ENCODE data around the gene MPLKIP.
"Not testable (repeated sequence)": the region's sequence is repeated elsewhere in the genome, so short reads cannot be mapped to it uniquely, and the experiment has no call there.

MPLKIP gene

GRCh38 chr7:40134428-40135316, at the start of gene MPLKIP, which contains the start of gene SUGCT:
TSS of gene MPLKIP (minus strand) at chr7:40134622. CDS start at chr7:40134567, 55 bp downstream.
TSS of gene SUGCT (plus strand) at chr7:40135005.
- peak; percentile 82 for DNase-seq

- no peak for DNase-seq
Measured at GRCh38 chr7:40182452-40182851, 48.0 kb upstream of the MPLKIP start.

GRCh38 chr7:40177071-40177470, 42.6 kb upstream of the MPLKIP start:
- no peak for DNase-seq

GRCh38 chr7:40175725-40176510, 41.5 kb upstream of the MPLKIP start:
- DNase-seq, result no peak

- not testable (repeated sequence) for DNase-seq
Measured at GRCh38 chr7:40175256-40175655, 40.8 kb upstream of the MPLKIP start.

GRCh38 chr7:40173121-40173520, 38.7 kb upstream of the MPLKIP start:
- DNase-seq, result not testable (repeated sequence)

- DNase-seq, result not testable (repeated sequence)
Measured at GRCh38 chr7:40168266-40168665, 33.8 kb upstream of the MPLKIP start.

GRCh38 chr7:40167291-40167690, 32.9 kb upstream of the MPLKIP start:
- DNase-seq, result no peak

- no peak for DNase-seq
Measured at GRCh38 chr7:40165216-40165615, 30.8 kb upstream of the MPLKIP start.

GRCh38 chr7:40162516-40162915, 28.1 kb upstream of the MPLKIP start:
- no peak for DNase-seq

GRCh38 chr7:40156988-40157387, 22.6 kb upstream of the MPLKIP start:
- DNase-seq, result no peak

- DNase-seq, result no peak
Measured at GRCh38 chr7:40151504-40151903, 17.1 kb upstream of the MPLKIP start.

GRCh38 chr7:40148671-40149070, 14.2 kb upstream of the MPLKIP start:
- no peak for DNase-seq

GRCh38 chr7:40148247-40148580, 13.8 kb upstream of the MPLKIP start:
- DNase-seq, result not testable (repeated sequence)

- DNase-seq, result no peak
Measured at GRCh38 chr7:40147371-40148246, 13.2 kb upstream of the MPLKIP start.

GRCh38 chr7:40145596-40146130, 11.2 kb upstream of the MPLKIP start:
- not testable (repeated sequence) for DNase-seq

- not testable (repeated sequence) for DNase-seq
Measured at GRCh38 chr7:40141916-40142315, 7.5 kb upstream of the MPLKIP start.

- DNase-seq, result not testable (repeated sequence)
Measured at GRCh38 chr7:40139891-40140290, 5.5 kb upstream of the MPLKIP start.

GRCh38 chr7:40138973-40139372, 4.6 kb upstream of the MPLKIP start:
- no peak for DNase-seq

GRCh38 chr7:40137563-40137962, 3.1 kb upstream of the MPLKIP start:
- no peak for DNase-seq

GRCh38 chr7:40135317-40135610, 842 bp upstream of the MPLKIP start:
- no peak for DNase-seq

- no peak for DNase-seq
Measured at GRCh38 chr7:40133561-40134427, 628 bp downstream of the MPLKIP start.
